GM15510 (cell line): ENCODE results near the gene RPP40.

Experiments used
- POLR2A ChIP-seq: IDR thresholded peaks from 3 replicates; pipeline ENCODE4 v1.6.1; 2011; ENCODE audit warnings: borderline replicate concordance; ENCODE audit not compliant: insufficient read length; ENCODE audit errors: extremely low read depth

RPP40 gene

GRCh38 chr6:5028301-5028700, 24.5 kb upstream of the RPP40 start:
- no peak for TF ChIP-seq POLR2A

DNA sequence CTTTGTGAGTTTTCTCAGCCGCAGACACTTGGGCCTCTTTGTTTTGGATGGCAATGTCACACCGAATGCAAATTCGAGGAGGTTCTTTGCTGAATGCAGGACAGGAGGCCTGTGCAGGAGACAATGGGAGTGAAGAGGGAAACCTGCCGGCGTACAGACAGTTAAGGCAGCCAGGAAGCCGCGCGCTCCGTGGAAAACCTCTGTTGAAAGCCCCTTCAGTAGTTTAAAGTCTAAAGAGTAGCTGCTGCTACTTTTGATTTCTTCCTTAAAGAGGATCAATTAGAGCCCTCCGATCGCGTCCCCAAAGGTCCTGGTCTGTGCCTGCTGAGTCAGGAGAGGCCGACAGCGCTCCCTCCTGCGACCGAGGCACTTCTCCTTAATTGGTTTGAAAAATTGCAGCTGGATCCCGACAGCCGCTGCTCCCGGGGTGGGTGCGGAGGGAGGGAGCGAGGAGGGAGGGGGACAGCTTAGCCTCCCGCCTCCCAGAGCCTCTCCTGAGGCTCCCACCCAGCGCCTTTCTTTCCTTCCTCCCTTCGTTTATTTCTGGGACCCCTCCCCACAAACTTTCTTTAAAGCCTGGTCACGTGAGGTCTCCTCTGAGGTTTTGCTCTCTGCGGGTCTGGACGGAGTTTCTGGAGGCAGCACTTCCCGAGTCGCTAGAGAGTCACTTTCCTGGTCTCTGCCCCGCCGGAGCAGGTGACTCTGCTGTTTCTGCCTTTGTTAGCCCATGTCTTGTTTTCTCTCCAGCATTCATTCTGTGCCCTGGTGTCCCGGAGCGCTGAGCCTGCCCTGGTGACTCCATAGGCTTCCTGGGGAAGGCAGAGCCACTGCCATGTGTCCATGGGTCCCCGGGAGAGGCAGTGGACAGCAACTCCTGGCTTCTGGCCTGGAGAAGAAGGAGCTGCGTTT, 22.3 kb upstream of the RPP40 start:
- no peak for TF ChIP-seq POLR2A

DNA sequence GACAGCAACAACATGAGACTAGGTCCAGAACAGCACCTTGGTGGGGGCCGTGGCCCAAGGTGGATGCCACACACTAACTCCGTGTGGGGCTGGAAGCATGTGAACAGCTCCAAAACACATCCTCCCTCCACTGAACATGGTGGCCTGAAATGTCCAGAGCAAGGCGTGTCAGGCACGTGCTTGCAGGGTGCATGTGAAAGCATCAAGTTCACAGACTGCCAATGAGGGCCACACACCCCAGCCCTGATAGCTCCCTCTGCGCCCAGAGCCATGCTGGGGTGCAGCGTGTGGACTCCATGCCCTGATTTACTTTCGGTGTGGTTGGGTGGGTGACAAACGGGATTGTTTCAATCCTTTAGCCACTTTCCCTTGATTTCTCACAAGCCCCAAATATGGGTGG, 20.1 kb upstream of the RPP40 start:
- no peak for TF ChIP-seq POLR2A

DNA sequence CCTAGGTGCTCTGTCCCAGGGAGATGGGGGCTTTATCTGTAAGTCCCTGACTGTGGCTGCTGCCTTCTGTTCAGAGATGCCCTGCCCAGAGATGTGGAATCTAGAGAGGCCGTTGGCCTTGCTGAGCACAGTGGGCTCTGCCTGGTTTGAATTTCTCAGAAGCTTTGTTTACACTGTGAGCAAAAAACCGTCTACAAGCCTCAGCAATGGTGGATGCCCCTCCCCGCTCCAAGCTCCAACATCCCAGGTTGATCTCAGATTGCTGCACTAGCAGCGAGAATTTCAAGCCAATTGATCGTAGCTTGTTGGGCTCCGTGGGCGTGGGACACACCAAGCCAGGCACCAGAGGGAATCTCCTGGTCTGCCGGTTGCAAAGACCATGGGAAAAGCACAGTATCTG, 16.3 kb upstream of the RPP40 start:
- TF ChIP-seq POLR2A, result no peak

DNA sequence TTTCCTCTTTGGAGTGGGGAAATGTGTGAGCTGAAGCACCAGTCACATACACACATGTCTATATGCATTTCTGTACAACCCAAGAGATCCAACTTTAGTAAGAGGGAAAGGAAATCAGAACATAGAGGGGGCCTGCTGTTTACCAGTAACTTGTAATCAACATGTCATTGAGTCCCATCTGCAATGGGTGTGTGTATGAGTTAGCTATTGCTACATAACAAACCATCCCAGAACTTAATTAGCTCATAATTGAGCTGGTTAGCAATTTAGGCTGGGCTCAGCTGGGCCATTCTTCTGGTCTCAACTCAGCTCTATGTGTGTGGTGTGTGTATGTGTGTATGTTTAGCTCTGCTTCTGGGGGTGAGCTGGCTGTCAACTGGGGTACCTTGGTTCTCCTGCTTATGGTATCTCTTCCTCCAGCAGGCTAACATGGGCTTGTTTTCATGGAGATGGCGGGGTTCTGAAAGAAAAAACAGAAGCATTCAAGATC, 10.3 kb upstream of the RPP40 start:
- no peak for TF ChIP-seq POLR2A

DNA sequence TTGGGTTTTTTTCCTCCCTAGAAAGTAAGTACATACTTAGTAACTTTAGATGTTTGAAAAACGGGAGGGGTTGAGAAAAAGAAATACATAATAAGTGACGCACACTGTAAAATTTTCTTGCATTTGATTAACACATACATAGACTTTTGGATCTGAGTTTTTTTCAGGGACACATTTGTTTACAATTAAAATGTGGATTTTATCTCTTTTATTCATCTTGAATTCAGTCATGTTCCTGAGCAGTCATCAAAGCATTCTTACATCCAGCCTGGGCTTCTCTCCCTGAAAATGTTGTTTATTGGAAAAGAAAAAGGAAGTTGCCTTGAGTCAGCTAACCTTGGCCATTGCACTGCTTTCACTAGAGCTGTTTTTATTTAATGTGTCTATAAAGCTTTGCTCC, 8.7 kb upstream of the RPP40 start:
- TF ChIP-seq POLR2A, result no peak

- TF ChIP-seq POLR2A, result no peak
These were observed 7.5 kb upstream of the RPP40 start for GRCh38 chr6:5011346-5011745.

DNA sequence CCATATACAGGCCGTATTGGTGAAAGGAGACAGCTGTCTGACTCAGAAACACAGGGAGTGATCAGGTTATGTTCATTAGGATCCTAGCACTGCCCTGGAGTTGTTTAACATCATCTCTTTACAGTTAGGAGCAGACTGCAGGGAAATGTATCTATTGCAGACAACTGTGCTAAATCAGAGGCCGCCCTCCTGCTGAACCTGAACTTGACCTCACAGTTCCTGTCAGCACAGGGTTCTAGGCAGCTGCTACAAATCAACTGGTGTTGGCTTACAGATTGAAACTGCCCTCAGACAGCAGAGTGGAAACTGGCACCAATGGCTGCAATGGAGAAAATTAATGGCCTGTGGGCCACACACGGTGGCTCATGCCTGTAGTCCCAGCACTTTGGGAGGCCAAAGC, 3.7 kb upstream of the RPP40 start:
- TF ChIP-seq POLR2A, result no peak

- no peak for TF ChIP-seq POLR2A
These were observed 2.4 kb upstream of the RPP40 start for GRCh38 chr6:5006222-5006621.

DNA sequence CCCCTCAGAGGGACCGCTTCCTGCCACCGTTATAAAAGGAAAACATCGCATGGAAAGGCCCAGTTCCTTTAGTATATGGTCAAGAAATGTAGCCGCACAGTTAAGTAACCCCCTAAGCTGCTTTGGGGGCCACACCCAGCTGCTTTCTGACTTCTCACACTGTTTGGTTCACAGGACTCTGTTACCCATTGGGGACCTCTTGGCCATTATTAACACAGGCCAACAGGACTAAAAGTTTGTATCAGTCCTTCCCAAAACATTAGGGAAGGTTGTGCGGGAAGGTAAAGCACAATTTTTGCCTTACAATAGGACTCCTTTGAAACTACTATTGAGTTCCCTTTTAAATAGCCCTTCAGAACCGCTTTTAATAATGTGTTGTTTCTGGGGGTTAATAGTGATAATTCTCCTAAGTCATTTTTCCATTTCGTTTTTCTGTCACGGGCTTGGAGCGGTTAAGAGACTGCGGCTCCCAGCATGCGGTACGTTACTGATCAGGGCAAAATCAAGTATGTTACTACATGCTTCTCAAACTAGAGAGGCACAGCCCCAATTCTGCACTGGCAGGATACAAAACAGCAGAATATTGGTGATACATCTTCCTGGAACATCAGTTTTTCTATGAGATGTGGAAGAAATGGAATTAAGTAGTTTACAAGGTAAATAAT, 668 bp upstream of the RPP40 start:
- TF ChIP-seq POLR2A, result no peak

- no peak for TF ChIP-seq POLR2A
These were observed 4.3 kb downstream of the RPP40 start for GRCh38 chr6:4999586-4999985.

DNA sequence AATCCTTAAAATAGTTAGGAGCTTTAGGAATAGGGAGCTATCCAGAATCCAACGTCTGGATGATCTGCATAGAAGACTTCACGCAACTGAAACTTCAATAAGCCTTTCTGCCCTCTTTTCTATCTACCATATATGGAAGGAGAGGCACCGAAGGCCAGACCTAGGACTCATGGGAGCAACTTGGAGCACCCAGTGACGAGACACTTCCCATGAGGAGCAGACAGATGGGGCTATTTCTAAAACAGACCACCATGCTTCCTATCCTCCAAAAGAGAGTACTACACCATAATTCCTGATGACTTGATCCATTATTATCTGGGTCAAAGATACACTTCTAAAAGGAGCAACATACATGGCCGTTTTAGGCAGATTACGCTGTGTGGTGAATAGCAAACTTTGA, 6.0 kb downstream of the RPP40 start:
- no peak for TF ChIP-seq POLR2A

- TF ChIP-seq POLR2A, result no peak
These were observed 9.1 kb downstream of the RPP40 start for GRCh38 chr6:4994741-4995140.

GRCh38 chr6:4987432-4987831, 16.4 kb downstream of the RPP40 start:
- no peak for TF ChIP-seq POLR2A

DNA sequence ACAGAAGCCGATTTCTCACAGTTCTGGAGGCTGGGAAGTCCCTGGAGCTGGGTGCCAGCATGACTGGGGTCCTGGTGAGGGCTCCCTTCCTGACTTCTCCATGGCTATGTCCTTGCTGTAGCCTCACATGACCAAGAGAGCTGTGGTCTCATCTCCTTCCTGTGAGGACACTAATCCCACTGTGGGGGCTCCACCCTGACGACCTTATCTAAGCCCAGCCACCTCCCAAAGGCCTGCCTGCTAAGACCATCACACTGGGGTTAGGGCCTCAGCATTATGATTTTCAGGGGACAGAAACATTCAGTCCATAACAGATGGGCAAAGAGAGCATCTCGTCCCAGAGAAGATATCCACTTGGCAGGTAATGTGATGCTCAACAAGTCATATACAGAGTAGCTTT, 16.8 kb downstream of the RPP40 start:
- no peak for TF ChIP-seq POLR2A

DNA sequence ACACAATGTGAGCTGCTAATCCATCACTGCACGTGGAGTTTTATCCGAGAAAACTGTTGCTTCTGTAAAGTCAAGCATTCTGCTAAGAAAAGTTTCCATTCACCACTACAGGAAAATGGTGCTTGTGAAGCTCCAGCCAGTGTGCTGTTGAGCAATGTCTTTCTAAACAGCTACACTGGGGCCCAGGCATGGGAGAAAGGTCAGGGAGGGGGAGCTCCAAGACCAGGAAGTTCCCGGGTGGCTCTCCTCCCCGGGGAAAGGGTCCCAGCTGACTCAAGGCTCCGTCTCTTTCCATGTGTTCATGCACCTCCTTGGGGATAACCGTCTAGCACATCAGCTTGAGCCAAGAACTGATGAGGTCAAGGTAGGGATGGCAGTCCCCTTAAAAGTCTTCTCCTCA, 20.5 kb downstream of the RPP40 start:
- TF ChIP-seq POLR2A, result no peak
